MV-4-11 (cell line): Measurements from ENCODE around the gene IMMP2L.
"Not testable (repeated sequence)": the region's sequence is repeated elsewhere in the genome, so short reads cannot be mapped to it uniquely, and the experiment has no call there.

Experiments used
- DNase-seq: peaks from one replicate; lab custom pipeline; 2025; lab: John Stamatoyannopoulos, UW

Gene IMMP2L

GRCh38 chr7:111074748-111075146 is 487.5 kb downstream of the IMMP2L start:
- DNase-seq: no peak

GRCh38 chr7:111074071-111074747 is 488.1 kb downstream of the IMMP2L start:
- peak; percentile 62 for DNase-seq

- not testable (repeated sequence) for DNase-seq
These were observed 489.6 kb downstream of the IMMP2L start for GRCh38 chr7:111072658-111073057.

- no peak for DNase-seq
These were observed 490.7 kb downstream of the IMMP2L start for GRCh38 chr7:111071556-111071955.

GRCh38 chr7:111068618-111069017 is 493.7 kb downstream of the IMMP2L start:
- no peak for DNase-seq

- DNase-seq: no peak
These were observed 494.6 kb downstream of the IMMP2L start for GRCh38 chr7:111067682-111068081.

GRCh38 chr7:111067251-111067650 is 495.0 kb downstream of the IMMP2L start:
- no peak for DNase-seq

GRCh38 chr7:111063166-111063565 is 499.1 kb downstream of the IMMP2L start:
- no peak for DNase-seq

- DNase-seq: no peak
These were observed 502.5 kb downstream of the IMMP2L start for GRCh38 chr7:111059833-111060232.

- no peak for DNase-seq
These were observed 505.2 kb downstream of the IMMP2L start for GRCh38 chr7:111057066-111057465.

GRCh38 chr7:111056371-111056770 is 505.9 kb downstream of the IMMP2L start:
- no peak for DNase-seq

GRCh38 chr7:111053035-111053434 is 509.3 kb downstream of the IMMP2L start:
- no peak for DNase-seq

GRCh38 chr7:111051832-111052231 is 510.5 kb downstream of the IMMP2L start:
- DNase-seq: no peak

- no peak for DNase-seq
These were observed 511.3 kb downstream of the IMMP2L start for GRCh38 chr7:111050875-111051416.

- DNase-seq: no peak
These were observed 512.2 kb downstream of the IMMP2L start for GRCh38 chr7:111049971-111050680.

GRCh38 chr7:111047595-111047994 is 514.7 kb downstream of the IMMP2L start:
- DNase-seq: no peak

GRCh38 chr7:111045449-111045848 is 516.8 kb downstream of the IMMP2L start:
- no peak for DNase-seq

- DNase-seq: no peak
These were observed 518.7 kb downstream of the IMMP2L start for GRCh38 chr7:111043561-111043960.

- no peak for DNase-seq
These were observed 519.5 kb downstream of the IMMP2L start for GRCh38 chr7:111042842-111043241.

GRCh38 chr7:111041577-111041976 is 520.7 kb downstream of the IMMP2L start:
- DNase-seq: no peak

- DNase-seq: no peak
These were observed 524.1 kb downstream of the IMMP2L start for GRCh38 chr7:111038185-111038584.

GRCh38 chr7:111031916-111032315 is 530.4 kb downstream of the IMMP2L start:
- no peak for DNase-seq

GRCh38 chr7:111030336-111030735 is 532.0 kb downstream of the IMMP2L start:
- no peak for DNase-seq
